ENCODE data around the gene CNNM4.

The CNNM4 gene

GRCh38 chr2:96843538-96844268, 83.0 kb downstream of the CNNM4 start, which contains the start of gene ANKRD23:
TSS of gene ANKRD23 (minus strand) at chr2:96844021. CDS start at chr2:96843992, 29 bp downstream.
- no peak for DNase-seq (ENCODE audit: low read depth)
- no peak for TF ChIP-seq CTCF (IDR thresholded peaks at IDR 0.05; ENCODE audit: control insufficient read depth, insufficient read depth, low read depth, low read length, missing control alignments)
- no peak within 1 kb of the TSS for H3K4me3 ChIP-seq (ENCODE audit: control insufficient read depth, low read depth, low read length)

GRCh38 chr2:96844405-96844808, 83.7 kb downstream of the CNNM4 start:
- no peak for DNase-seq (ENCODE audit: low read depth)
- H3K4me3 ChIP-seq (ENCODE audit: control insufficient read depth, low read depth, low read length): no peak overlapping the region
- no peak for TF ChIP-seq CTCF (IDR thresholded peaks at IDR 0.05; ENCODE audit: control insufficient read depth, insufficient read depth, low read depth, low read length, missing control alignments)

GRCh38 chr2:96846825-96847224, 86.1 kb downstream of the CNNM4 start:
- no peak for TF ChIP-seq CTCF (IDR thresholded peaks at IDR 0.05; ENCODE audit: control insufficient read depth, insufficient read depth, low read depth, low read length, missing control alignments)
- H3K4me3 ChIP-seq (ENCODE audit: control insufficient read depth, low read depth, low read length): no peak overlapping the region
- DNase-seq (ENCODE audit: low read depth): no peak

GRCh38 chr2:96847586-96847985, 86.9 kb downstream of the CNNM4 start:
- H3K4me3 ChIP-seq (ENCODE audit: control insufficient read depth, low read depth, low read length): no peak overlapping the region
- DNase-seq (ENCODE audit: low read depth): no peak
- no peak for TF ChIP-seq CTCF (IDR thresholded peaks at IDR 0.05; ENCODE audit: control insufficient read depth, insufficient read depth, low read depth, low read length, missing control alignments)

- H3K4me3 ChIP-seq (ENCODE audit: control insufficient read depth, low read depth, low read length): no peak overlapping the region
- DNase-seq (ENCODE audit: low read depth): no peak
- TF ChIP-seq CTCF (IDR thresholded peaks at IDR 0.05; ENCODE audit: control insufficient read depth, insufficient read depth, low read depth, low read length, missing control alignments): no peak
Observed at GRCh38 chr2:96848264-96848663, 87.6 kb downstream of the CNNM4 start.

- DNase-seq (ENCODE audit: low read depth): no peak
- TF ChIP-seq CTCF (IDR thresholded peaks at IDR 0.05; ENCODE audit: control insufficient read depth, insufficient read depth, low read depth, low read length, missing control alignments): no peak
- no peak overlapping the region for H3K4me3 ChIP-seq (ENCODE audit: control insufficient read depth, low read depth, low read length)
Observed at GRCh38 chr2:96852667-96853066, 92.0 kb downstream of the CNNM4 start.

Data from AG09309 (cell line).